NCI-H524 (cell line): Measurements from ENCODE around the gene HDAC8.

Source experiments
- DNase-seq, 2 experiments: peaks; one replicate each; lab custom pipeline; 2025; lab: John Stamatoyannopoulos, UW

The HDAC8 gene

DNA sequence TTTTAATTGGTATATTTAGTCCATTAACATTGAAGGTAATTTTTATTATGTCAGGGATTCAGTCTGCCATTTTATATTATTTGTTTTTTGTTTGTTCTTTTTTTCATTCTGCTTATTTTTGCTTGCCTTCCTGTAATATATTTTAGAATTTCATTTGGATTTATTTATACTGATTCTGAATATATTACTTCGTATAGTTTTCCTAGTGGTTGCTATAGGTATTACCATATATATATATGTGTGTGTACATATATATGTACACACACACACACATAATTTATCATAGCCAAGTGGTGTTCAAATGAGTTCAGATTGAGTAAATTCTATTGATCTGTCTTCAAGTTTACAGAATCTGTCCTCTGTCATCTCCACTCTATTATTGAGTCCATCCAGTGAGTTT lies 278.1 kb downstream of the HDAC8 start:
- DNase-seq, result no peak

DNA sequence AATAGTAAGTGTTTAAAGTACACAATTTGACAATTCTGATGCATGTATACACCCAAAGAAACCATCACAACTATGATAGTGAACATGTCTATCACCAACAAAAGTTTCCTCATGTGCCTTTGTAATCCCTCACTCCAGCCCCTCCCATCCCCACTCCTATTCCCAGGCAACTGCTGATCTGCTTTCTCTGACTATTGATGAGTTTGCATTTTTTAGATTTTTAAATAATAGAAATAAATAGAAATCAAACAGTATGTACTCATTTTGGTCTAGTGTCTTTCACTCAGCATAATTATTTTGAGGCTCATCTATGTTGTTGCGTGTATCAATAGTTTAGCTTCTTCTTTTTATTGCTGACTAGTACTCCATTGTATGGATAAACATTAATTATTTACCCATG lies 290.3 kb downstream of the HDAC8 start:
- no peak for DNase-seq

DNA sequence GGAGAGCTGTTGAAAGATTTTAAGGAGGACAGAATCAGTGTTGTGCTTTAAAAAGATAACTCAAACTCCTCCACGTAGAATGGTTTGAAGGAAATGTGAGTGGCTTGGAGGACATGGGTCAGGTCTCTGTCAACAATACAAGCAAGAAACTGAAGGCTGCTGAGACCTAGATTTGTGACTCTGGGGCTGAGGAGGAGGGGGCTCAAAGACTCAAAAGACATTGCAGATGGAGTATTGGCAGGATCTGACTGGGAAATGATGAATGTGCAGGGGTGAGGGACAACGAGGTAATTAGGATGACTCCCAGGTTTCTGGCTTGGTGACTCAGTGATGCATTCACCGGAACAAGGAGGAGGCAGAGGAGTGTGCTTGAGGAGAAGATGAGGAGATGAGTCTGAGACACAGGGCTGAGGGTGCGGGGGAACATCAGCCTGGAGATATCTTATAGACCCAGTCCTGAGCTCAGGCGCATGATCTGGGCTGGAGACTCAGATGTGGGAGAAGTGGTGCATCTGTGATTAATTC lies 292.3 kb downstream of the HDAC8 start:
- no peak for DNase-seq
